SU-DHL-6 (cell line): Measurements from ENCODE around the gene SRSF7.

Source experiments
- H2AFZ ChIP-seq: fragments of 200-600 bp; sonication (generic); 2 replicates; pipeline ENCODE4 v1.6.1; 2014; ENCODE audit warnings: low read depth, mild to moderate bottlenecking, moderate library complexity, mixed read lengths, antibody characterized with exemption, low read length; ENCODE audit not compliant: severe bottlenecking
- H3F3A ChIP-seq: fragments of 200-600 bp; shearing (Covaris generic); 2 replicates; pipeline ENCODE4 v1.6.0; 2016; ENCODE audit warnings: antibody characterized with exemption, mild to moderate bottlenecking; ENCODE audit not compliant: insufficient read depth
- H3K27ac ChIP-seq: fragments of 200-600 bp; sonication (generic); 2 replicates; pipeline ENCODE4 v1.5.1; 2016; ENCODE audit warnings: low read depth, mild to moderate bottlenecking, low read length, moderate library complexity, mixed read lengths
- H3K27me3 ChIP-seq: fragments of 200-600 bp; sonication (generic), shearing (Covaris generic); 2 replicates; pipeline ENCODE4 v1.6.0; 2014; ENCODE audit warnings: mild to moderate bottlenecking, low read length
- H3K36me3 ChIP-seq: fragments of 200-600 bp; sonication (generic); 2 replicates; pipeline ENCODE4 v1.6.1; 2014; ENCODE audit warnings: mild to moderate bottlenecking, low read length, mixed read lengths
- H3K4me2 ChIP-seq: fragments of 300-600, 200-600 bp; shearing (Covaris generic), sonication (generic); 2 replicates; pipeline ENCODE4 v1.6.0; 2014; ENCODE audit warnings: low read length, low read depth, mild to moderate bottlenecking; ENCODE audit not compliant: poor library complexity, severe bottlenecking
- H3K4me3 ChIP-seq: fragments of 200-600 bp; sonication (generic); 2 replicates; pipeline ENCODE4 v1.5.1; 2014; ENCODE audit warnings: antibody characterized with exemption, low read length, mild to moderate bottlenecking, mixed read lengths; ENCODE audit not compliant: insufficient read depth, poor library complexity, severe bottlenecking
- H3K79me2 ChIP-seq: fragments of 200-600 bp; sonication (generic); 2 replicates; pipeline ENCODE4 v1.6.1; 2014; ENCODE audit warnings: mild to moderate bottlenecking, low read length, moderate library complexity; ENCODE audit not compliant: insufficient read depth
- H3K9ac ChIP-seq: fragments of 200-600 bp; sonication (generic); 2 replicates; pipeline ENCODE4 v1.7.0; 2014; ENCODE audit warnings: mild to moderate bottlenecking, low read length
- H3K9me2 ChIP-seq: fragments of 200-600 bp; sonication (generic); replicated peaks from 2 replicates; pipeline ENCODE4 v1.6.1; 2014; ENCODE audit warnings: low read length; ENCODE audit not compliant: insufficient read depth
- H3K9me3 ChIP-seq: fragments of 200-600 bp; sonication (generic); 2 replicates; pipeline ENCODE4 v1.6.1; 2014; ENCODE audit warnings: low read length, mixed read lengths; ENCODE audit not compliant: insufficient read depth
- H4K20me1 ChIP-seq: fragments of 200-600 bp; sonication (generic); 2 replicates; pipeline ENCODE4 v1.6.1; 2014; ENCODE audit warnings: low read depth, mild to moderate bottlenecking, antibody characterized with exemption, low read length, moderate library complexity, mixed read lengths
- EZH2phosphoT487 ChIP-seq: fragments of 200-600 bp; sonication (generic), shearing (Covaris generic); conservative IDR thresholded peaks from 2 replicates; pipeline ENCODE4 v1.6.1; 2018; ENCODE audit warnings: mild to moderate bottlenecking, antibody characterized with exemption, low read length, moderate library complexity, mixed read lengths
- TF ChIP-seq, protein P1 (sequence below): fragments of 200-600 bp; sonication (generic); IDR thresholded peaks from one replicate; pipeline ENCODE4 v1.5.1; 2017; ENCODE audit warnings: antibody characterized with exemption, mild to moderate bottlenecking, low read length, moderate library complexity; ENCODE audit not compliant: insufficient read depth, poor library complexity, severe bottlenecking

The SRSF7 gene

GRCh38 chr2:38731090-38731489 lies 20.1 kb downstream of the SRSF7 start:
- Histone ChIP-seq H4K20me1 (no peaks in the 10 kb centered on the region), H3K36me3 (no peaks in the 10 kb centered on the region), H3K9ac (no peak overlapping the region), H2AFZ (no peak overlapping the region), H3K79me2 (no peaks in the 10 kb centered on the region), H3K9me2 (no peaks in the 10 kb centered on the region), H3K27me3 (no peaks in the 10 kb centered on the region), H3K27ac (no peak overlapping the region), H3F3A (no peaks in the 10 kb centered on the region), H3K4me3 (no peak overlapping the region), H3K4me2 (no peak overlapping the region), H3K9me3 (no peaks in the 10 kb centered on the region)
- TF ChIP-seq, protein P1, sequence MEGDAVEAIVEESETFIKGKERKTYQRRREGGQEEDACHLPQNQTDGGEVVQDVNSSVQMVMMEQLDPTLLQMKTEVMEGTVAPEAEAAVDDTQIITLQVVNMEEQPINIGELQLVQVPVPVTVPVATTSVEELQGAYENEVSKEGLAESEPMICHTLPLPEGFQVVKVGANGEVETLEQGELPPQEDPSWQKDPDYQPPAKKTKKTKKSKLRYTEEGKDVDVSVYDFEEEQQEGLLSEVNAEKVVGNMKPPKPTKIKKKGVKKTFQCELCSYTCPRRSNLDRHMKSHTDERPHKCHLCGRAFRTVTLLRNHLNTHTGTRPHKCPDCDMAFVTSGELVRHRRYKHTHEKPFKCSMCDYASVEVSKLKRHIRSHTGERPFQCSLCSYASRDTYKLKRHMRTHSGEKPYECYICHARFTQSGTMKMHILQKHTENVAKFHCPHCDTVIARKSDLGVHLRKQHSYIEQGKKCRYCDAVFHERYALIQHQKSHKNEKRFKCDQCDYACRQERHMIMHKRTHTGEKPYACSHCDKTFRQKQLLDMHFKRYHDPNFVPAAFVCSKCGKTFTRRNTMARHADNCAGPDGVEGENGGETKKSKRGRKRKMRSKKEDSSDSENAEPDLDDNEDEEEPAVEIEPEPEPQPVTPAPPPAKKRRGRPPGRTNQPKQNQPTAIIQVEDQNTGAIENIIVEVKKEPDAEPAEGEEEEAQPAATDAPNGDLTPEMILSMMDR = no peak
- no peak for TF ChIP-seq EZH2phosphoT487

DNA sequence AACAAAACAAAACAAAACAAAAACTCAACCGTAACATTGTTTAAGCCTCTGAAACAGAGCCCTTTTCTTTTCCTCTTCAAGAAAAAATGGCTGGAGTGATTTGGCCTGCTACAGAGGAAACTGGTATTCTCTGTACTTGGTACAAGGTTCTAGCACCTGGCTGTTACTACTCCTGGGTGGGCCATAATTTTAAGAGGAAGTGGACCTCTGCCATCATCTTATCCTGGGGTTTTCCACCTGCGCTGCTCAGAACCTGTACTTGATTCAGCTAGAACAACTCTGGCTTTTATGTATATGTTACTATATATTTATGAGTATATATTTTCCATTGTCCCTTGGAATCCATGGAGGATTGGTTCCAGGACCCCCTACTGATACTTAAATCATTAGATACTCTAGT lies 22.5 kb downstream of the SRSF7 start:
- TF ChIP-seq, protein P1 = no peak
- TF ChIP-seq EZH2phosphoT487 = no peak
- no peak overlapping the region for H3K9ac ChIP-seq
- no peaks in the 10 kb centered on the region for H3K9me3 ChIP-seq
- no peaks in the 10 kb centered on the region for H3K79me2 ChIP-seq
- no peaks in the 10 kb centered on the region for H3F3A ChIP-seq
- H4K20me1 ChIP-seq = no peaks in the 10 kb centered on the region
- no peak overlapping the region for H3K27ac ChIP-seq
- no peak overlapping the region for H3K4me2 ChIP-seq
- no peaks in the 10 kb centered on the region for H3K36me3 ChIP-seq
- no peaks in the 10 kb centered on the region for H3K9me2 ChIP-seq
- no peak overlapping the region for H2AFZ ChIP-seq
- H3K27me3 ChIP-seq = no peaks in the 10 kb centered on the region
- H3K4me3 ChIP-seq = no peak overlapping the region

DNA sequence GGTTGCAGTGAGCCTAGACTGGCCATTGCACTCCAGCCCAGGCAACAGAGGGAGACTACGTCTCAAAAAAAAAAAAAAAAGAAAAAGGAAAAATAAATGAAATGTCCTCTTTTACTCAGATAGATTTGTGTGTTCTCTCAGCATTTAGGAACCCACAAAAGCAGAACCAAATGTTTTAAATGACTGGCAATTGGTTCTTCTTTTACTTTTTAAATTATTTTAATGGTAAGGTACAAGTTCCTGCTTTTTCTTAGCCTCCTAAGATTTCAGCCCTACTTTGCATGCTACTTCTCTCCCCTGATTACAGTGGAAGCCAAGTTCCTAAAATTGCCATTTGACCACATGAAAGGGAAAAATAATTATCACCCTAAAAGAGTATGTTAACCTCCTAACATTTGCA lies 23.5 kb downstream of the SRSF7 start:
- H3K4me2 ChIP-seq = no peak overlapping the region
- no peaks in the 10 kb centered on the region for H3K9me3 ChIP-seq
- H3K27ac ChIP-seq = no peak overlapping the region
- H3K36me3 ChIP-seq = no peaks in the 10 kb centered on the region
- H3F3A ChIP-seq = no peaks in the 10 kb centered on the region
- H3K9me2 ChIP-seq = no peaks in the 10 kb centered on the region
- TF ChIP-seq, protein P1 = no peak
- TF ChIP-seq EZH2phosphoT487 = no peak
- H4K20me1 ChIP-seq = no peaks in the 10 kb centered on the region
- H3K27me3 ChIP-seq = no peaks in the 10 kb centered on the region
- no peaks in the 10 kb centered on the region for H3K79me2 ChIP-seq
- no peak overlapping the region for H3K9ac ChIP-seq
- H2AFZ ChIP-seq = no peak overlapping the region
- H3K4me3 ChIP-seq = no peak overlapping the region

DNA sequence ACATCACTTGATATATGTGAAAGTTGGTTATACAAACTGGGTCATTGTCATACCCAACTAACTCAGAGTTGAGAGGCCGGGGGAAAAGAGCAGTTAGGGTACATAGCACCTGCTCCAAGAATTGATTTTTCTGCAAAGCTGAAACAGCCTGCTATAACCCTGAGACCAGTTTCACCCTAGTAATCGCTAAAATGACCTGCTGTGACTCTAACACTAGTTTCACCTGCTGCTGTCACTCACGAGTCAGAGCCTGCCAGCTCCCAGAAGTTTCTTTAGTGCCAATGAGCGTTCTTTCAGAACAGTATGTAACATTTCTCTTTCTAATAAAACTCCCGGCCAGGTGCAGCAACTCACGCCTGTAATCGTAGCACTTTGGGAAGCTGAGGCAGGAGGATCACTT lies 28.0 kb downstream of the SRSF7 start:
- no peak overlapping the region for H3K27ac ChIP-seq
- H3K9ac ChIP-seq = no peak overlapping the region
- H3K27me3 ChIP-seq = no peaks in the 10 kb centered on the region
- TF ChIP-seq, protein P1 = no peak
- no peak for TF ChIP-seq EZH2phosphoT487
- no peak overlapping the region for H2AFZ ChIP-seq
- no peaks in the 10 kb centered on the region for H4K20me1 ChIP-seq
- H3F3A ChIP-seq = no peaks in the 10 kb centered on the region
- no peaks in the 10 kb centered on the region for H3K36me3 ChIP-seq
- H3K9me2 ChIP-seq = no peaks in the 10 kb centered on the region
- no peak overlapping the region for H3K4me3 ChIP-seq
- H3K79me2 ChIP-seq = no peaks in the 10 kb centered on the region
- H3K4me2 ChIP-seq = no peak overlapping the region
- H3K9me3 ChIP-seq = no peaks in the 10 kb centered on the region
